Stimulated activated CD8-positive, alpha-beta memory T cell treated with anti-CD3 and anti-CD28 coated beads, Interleukin-12 subunit alpha, Interleukin-12 subunit beta, amount 100 ng/mL, for 24 hours (primary cell): ENCODE measurements around the gene RNASEL.
A peak's percentile ranks its signal among the peaks of the same experiment; 100 is the strongest.
"Not testable (repeated sequence)": the region's sequence is repeated elsewhere in the genome, so short reads cannot be mapped to it uniquely, and the experiment has no call there.

Experiments used
- DNase-seq: peaks from one replicate; pipeline ENCODE4 v3.0.0-alpha.2; 2020; ENCODE audit errors: extremely low read depth

RNASEL gene

GRCh38 chr1:182588500-182589396 lies at the start of gene RNASEL:
RNASEL (minus strand) TSS chr1:182589256; CDS start chr1:182586806, 2,450 bp downstream.
- DNase-seq, result peak; percentile 15

- DNase-seq, result no peak
These were observed 48.7 kb upstream of the RNASEL start for GRCh38 chr1:182637769-182638168.

GRCh38 chr1:182635871-182636270 lies 46.8 kb upstream of the RNASEL start:
- no peak for DNase-seq

- no peak for DNase-seq
These were observed 45.4 kb upstream of the RNASEL start for GRCh38 chr1:182634306-182635072.

GRCh38 chr1:182633657-182634281 lies 44.7 kb upstream of the RNASEL start:
- DNase-seq, result no peak

- DNase-seq, result no peak
These were observed 44.0 kb upstream of the RNASEL start for GRCh38 chr1:182633031-182633430.

GRCh38 chr1:182632441-182632857 lies 43.4 kb upstream of the RNASEL start:
- DNase-seq, result not testable (repeated sequence)

GRCh38 chr1:182631954-182632353 lies 42.9 kb upstream of the RNASEL start:
- DNase-seq, result no peak

- DNase-seq, result no peak
These were observed 42.1 kb upstream of the RNASEL start for GRCh38 chr1:182631053-182631677.

GRCh38 chr1:182630586-182630985 lies 41.5 kb upstream of the RNASEL start:
- no peak for DNase-seq

GRCh38 chr1:182629499-182630096 lies 40.5 kb upstream of the RNASEL start:
- DNase-seq, result peak; percentile 44

- no peak for DNase-seq
These were observed 40.0 kb upstream of the RNASEL start for GRCh38 chr1:182629080-182629479.

- DNase-seq, result no peak
These were observed 39.6 kb upstream of the RNASEL start for GRCh38 chr1:182628657-182629056.

- no peak for DNase-seq
These were observed 38.6 kb upstream of the RNASEL start for GRCh38 chr1:182627622-182628021.

- no peak for DNase-seq
These were observed 37.5 kb upstream of the RNASEL start for GRCh38 chr1:182626527-182626926.

- no peak for DNase-seq
These were observed 36.9 kb upstream of the RNASEL start for GRCh38 chr1:182625719-182626504.

- no peak for DNase-seq
These were observed 36.0 kb upstream of the RNASEL start for GRCh38 chr1:182625024-182625423.

- no peak for DNase-seq
These were observed 35.5 kb upstream of the RNASEL start for GRCh38 chr1:182624577-182624976.

GRCh38 chr1:182622901-182623528 lies 34.0 kb upstream of the RNASEL start:
- DNase-seq, result no peak

GRCh38 chr1:182621906-182622305 lies 32.9 kb upstream of the RNASEL start:
- DNase-seq, result no peak
